A549 (cell line): ENCODE results near the gene MC5R.

Experiments used
- CBX2 ChIP-seq: fragments of 200-600 bp; sonication (generic); IDR thresholded peaks from 2 replicates; pipeline ENCODE4 v1.6.1; 2016; ENCODE audit warnings: low read depth, mild to moderate bottlenecking, borderline replicate concordance
- CHD2 ChIP-seq: fragments of 150-350 bp; IDR thresholded peaks from 2 replicates; pipeline ENCODE4 v1.6.1; 2014; ENCODE audit warnings: low read length; ENCODE audit not compliant: partially characterized antibody
- EHMT2 ChIP-seq: fragments of 200-600 bp; sonication (generic); IDR thresholded peaks from 2 replicates; pipeline ENCODE4 v1.6.1; 2016; ENCODE audit warnings: antibody characterized with exemption, low read depth, mild to moderate bottlenecking, moderate library complexity
- HOXA7 ChIP-seq: fragments of 250-450 bp; sonication (Bioruptor Pico); IDR thresholded peaks from 2 replicates; pipeline ENCODE4 v1.5.0; 2020; ENCODE audit warnings: mild to moderate bottlenecking, moderate library complexity
- MAFK ChIP-seq: fragments of 450-650 bp; IDR thresholded peaks from 2 replicates; pipeline ENCODE4 v1.6.1; 2014; ENCODE audit not compliant: partially characterized antibody
- MAZ ChIP-seq: fragments of 150-350 bp; IDR thresholded peaks from 2 replicates; pipeline ENCODE4 v1.6.1; 2014; ENCODE audit warnings: antibody characterized with exemption, low read depth, low read length, borderline replicate concordance
- POLR2A ChIP-seq: IDR thresholded peaks from 2 replicates; pipeline ENCODE4 v1.6.1; 2012; ENCODE audit warnings: mild to moderate bottlenecking, low read length
- RAD21 ChIP-seq, 2 experiments: fragments of >200 bp in 1 of 2; sonication (Bioruptor Twin) in 1 of 2; formaldehyde crosslinking in 1 of 2; IDR thresholded peaks in 1 of 2; conservative IDR thresholded peaks in 1 of 2; 2 replicates in 1 of 2; 3 replicates in 1 of 2; pipeline ENCODE4 v1.6.1; 2012 to 2018; ENCODE audit warnings: inconsistent platforms in 1 of 2
- RCOR1 ChIP-seq: fragments of 150-350 bp; IDR thresholded peaks from 2 replicates; pipeline ENCODE4 v1.6.1; 2014; ENCODE audit warnings: antibody characterized with exemption, low read length, low read depth
- RFX5 ChIP-seq: fragments of 450-650 bp; IDR thresholded peaks from 2 replicates; pipeline ENCODE4 v1.7.1; 2014; ENCODE audit warnings: antibody characterized with exemption, mild to moderate bottlenecking, moderate library complexity
- RNF2 ChIP-seq: fragments of 200-600 bp; sonication (generic); IDR thresholded peaks from 2 replicates; pipeline ENCODE4 v1.6.1; 2016; ENCODE audit warnings: low read depth, mild to moderate bottlenecking, antibody characterized with exemption, moderate library complexity, borderline replicate concordance
- TF ChIP-seq, protein P1 (sequence below): fragments of >200 bp; sonication (Bioruptor Twin); formaldehyde crosslinking; IDR thresholded peaks from 3 replicates; pipeline ENCODE4 v1.5.1; 2016
- TF ChIP-seq, protein P2 (sequence below): fragments of 250-450 bp; sonication (Bioruptor Pico); IDR thresholded peaks from 2 replicates; pipeline ENCODE4 v1.5.0; 2021; ENCODE audit warnings: mild to moderate bottlenecking, moderate library complexity, borderline replicate concordance

DNA sequence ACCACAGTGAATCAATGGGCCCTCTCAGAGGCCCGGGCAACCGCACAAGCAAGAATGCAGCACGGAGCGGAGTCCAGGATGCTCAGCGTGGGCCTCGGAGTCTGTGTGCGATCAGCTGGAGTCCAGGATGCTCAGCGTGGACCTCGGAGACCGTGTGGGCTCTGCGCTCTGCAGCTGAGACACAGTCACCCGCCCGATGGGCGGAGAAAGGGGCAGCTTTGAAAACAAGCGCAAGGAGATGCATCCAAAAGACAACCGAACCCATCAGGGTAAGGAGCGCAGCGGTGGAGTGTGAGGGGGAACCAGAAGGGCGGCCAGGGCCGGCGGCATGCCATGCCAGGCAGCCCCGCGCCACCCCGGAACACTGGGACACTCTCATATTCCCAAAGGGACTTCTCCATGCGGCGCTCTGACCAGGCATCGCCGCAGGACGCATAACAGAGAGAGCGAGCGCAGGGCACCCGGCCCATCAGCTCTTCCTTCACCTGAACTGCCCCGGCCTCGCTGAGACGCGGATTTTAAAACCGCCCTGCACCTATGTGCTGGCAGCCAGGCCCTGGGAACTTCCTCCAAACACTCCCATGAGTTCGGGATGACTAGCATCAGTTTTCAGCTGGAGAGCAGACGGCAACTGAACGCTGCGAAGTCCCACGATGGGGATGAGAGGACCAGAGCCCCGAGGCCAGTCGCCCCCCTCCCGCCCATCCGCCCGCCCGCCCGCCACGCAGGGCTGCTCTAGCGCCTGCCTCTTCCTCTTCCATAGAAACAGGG lies 44.7 kb downstream of the MC5R start:
- TF ChIP-seq EHMT2 (no peak), MAFK (no peak), CHD2 (no peak), HOXA7 (CRISPR knock-in tag) (no peak), RNF2 (no peak), RFX5 (no peak), POLR2A (no peak), RCOR1 (no peak), CBX2 (no peak), RAD21 (conservative IDR thresholded peaks at IDR 0.05 in 1 of 2, IDR thresholded peaks at IDR 0.05 in 1 of 2) (no peak), MAZ (no peak)
- TF ChIP-seq, protein P1, sequence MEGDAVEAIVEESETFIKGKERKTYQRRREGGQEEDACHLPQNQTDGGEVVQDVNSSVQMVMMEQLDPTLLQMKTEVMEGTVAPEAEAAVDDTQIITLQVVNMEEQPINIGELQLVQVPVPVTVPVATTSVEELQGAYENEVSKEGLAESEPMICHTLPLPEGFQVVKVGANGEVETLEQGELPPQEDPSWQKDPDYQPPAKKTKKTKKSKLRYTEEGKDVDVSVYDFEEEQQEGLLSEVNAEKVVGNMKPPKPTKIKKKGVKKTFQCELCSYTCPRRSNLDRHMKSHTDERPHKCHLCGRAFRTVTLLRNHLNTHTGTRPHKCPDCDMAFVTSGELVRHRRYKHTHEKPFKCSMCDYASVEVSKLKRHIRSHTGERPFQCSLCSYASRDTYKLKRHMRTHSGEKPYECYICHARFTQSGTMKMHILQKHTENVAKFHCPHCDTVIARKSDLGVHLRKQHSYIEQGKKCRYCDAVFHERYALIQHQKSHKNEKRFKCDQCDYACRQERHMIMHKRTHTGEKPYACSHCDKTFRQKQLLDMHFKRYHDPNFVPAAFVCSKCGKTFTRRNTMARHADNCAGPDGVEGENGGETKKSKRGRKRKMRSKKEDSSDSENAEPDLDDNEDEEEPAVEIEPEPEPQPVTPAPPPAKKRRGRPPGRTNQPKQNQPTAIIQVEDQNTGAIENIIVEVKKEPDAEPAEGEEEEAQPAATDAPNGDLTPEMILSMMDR, result no peak
- TF ChIP-seq, protein P2, sequence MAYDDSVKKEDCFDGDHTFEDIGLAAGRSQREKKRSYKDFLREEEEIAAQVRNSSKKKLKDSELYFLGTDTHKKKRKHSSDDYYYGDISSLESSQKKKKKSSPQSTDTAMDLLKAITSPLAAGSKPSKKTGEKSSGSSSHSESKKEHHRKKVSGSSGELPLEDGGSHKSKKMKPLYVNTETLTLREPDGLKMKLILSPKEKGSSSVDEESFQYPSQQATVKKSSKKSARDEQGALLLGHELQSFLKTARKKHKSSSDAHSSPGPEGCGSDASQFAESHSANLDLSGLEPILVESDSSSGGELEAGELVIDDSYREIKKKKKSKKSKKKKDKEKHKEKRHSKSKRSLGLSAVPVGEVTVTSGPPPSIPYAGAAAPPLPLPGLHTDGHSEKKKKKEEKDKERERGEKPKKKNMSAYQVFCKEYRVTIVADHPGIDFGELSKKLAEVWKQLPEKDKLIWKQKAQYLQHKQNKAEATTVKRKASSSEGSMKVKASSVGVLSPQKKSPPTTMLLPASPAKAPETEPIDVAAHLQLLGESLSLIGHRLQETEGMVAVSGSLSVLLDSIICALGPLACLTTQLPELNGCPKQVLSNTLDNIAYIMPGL (CRISPR knock-in tag), result no peak
